BE2C (cell line): ENCODE measurements around the gene PARD6B.
A peak's percentile ranks its signal among the peaks of the same experiment; 100 is the strongest.

Source experiments
- DNase-seq: peaks from one replicate; pipeline ENCODE4 v3.0.0-alpha.2; 2020
- H3K27me3 ChIP-seq: fragments of 250-450 bp; sonication (Bioruptor Pico); 2 replicates; pipeline ENCODE4 v1.5.1; 2020; ENCODE audit warnings: mild to moderate bottlenecking
- H3K36me3 ChIP-seq: fragments of 250-450 bp; sonication (Bioruptor Pico); 2 replicates; pipeline ENCODE4 v1.5.1; 2020; ENCODE audit warnings: mild to moderate bottlenecking
- H3K4me1 ChIP-seq: fragments of 250-450 bp; sonication (Bioruptor Pico); 2 replicates; pipeline ENCODE4 v1.5.1; 2020
- H3K4me3 ChIP-seq: 2 replicates; pipeline ENCODE4 v1.5.1; 2011; ENCODE audit warnings: low read depth, low read length
- H3K9me3 ChIP-seq: fragments of 250-450 bp; sonication (Bioruptor Pico); 2 replicates; pipeline ENCODE4 v1.5.1; 2020
- TF ChIP-seq, protein P1 (sequence below): IDR thresholded peaks from 2 replicates; pipeline ENCODE4 v1.5.1; 2012; ENCODE audit warnings: mild to moderate bottlenecking, low read depth, low read length

PARD6B gene

DNA sequence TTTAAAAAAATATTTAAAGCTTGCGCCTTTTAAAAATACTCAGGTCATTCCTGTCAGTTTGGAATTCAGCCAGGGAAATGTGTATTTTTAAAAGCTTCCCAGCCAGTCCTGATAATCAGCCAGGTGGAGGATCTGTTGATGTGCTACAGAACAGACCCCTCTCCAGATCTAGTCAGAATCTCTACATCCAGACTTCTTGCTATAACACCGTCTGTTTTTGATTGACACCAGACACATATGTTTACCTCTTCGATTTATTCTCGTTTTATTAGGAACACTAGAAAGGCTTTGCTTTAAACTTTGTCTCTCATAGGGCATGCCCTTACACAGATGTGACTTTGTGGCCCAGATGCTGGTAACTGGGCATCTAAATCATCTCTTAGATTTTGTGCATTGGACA, 11.7 kb downstream of the PARD6B start:
- TF ChIP-seq, protein P1, sequence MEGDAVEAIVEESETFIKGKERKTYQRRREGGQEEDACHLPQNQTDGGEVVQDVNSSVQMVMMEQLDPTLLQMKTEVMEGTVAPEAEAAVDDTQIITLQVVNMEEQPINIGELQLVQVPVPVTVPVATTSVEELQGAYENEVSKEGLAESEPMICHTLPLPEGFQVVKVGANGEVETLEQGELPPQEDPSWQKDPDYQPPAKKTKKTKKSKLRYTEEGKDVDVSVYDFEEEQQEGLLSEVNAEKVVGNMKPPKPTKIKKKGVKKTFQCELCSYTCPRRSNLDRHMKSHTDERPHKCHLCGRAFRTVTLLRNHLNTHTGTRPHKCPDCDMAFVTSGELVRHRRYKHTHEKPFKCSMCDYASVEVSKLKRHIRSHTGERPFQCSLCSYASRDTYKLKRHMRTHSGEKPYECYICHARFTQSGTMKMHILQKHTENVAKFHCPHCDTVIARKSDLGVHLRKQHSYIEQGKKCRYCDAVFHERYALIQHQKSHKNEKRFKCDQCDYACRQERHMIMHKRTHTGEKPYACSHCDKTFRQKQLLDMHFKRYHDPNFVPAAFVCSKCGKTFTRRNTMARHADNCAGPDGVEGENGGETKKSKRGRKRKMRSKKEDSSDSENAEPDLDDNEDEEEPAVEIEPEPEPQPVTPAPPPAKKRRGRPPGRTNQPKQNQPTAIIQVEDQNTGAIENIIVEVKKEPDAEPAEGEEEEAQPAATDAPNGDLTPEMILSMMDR, result no peak
- no peaks in the 10 kb centered on the region for H3K9me3 ChIP-seq
- H3K36me3 ChIP-seq, result no peaks in the 10 kb centered on the region; the same call in 1 of the 2 replicates
- DNase-seq, result peak; percentile 47
- H3K4me1 ChIP-seq, result peaks cover 24% of the 10 kb centered on the region
- H3K4me3 ChIP-seq, result no peak overlapping the region
- H3K27me3 ChIP-seq, result no peaks in the 10 kb centered on the region

DNA sequence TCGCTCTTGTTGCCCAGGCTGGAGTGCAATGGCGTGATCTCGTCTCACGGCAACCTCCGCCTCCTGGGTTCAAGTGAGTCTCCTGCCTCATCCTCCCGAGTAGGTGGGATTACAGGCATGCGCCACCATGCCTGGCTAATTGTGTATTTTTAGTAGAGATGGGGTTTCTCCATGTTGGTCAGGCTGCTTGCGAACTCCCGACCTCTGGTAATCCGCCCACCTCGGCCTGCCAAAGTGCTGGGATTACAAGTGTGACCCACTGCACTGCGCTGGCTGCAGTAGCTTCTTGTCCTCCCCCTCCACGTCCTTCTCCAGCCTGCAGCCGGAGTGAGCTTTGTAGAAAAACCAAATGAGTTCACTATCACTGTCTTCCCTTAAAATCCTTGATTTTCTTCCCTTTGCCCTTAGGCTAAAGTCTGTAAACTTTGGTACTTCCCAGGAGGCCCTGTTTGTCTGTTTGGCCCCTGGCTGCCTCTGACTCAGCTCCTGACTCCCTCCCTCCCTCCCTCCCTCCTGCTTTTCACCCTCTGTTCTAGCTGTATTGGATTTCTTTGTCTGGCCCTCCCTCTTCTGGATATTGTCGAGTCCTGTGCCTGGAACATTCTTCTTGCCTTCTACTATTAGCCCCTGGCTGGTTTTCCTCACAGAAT, 12.9 kb downstream of the PARD6B start:
- no peaks in the 10 kb centered on the region; the same call in 1 of the 2 replicates for H3K36me3 ChIP-seq
- no peaks in the 10 kb centered on the region for H3K9me3 ChIP-seq
- TF ChIP-seq, protein P1, result peak; percentile 38; the same call in 1 of the 2 replicates
- H3K4me3 ChIP-seq, result no peak overlapping the region
- peaks cover 25% of the 10 kb centered on the region for H3K4me1 ChIP-seq
- H3K27me3 ChIP-seq, result no peaks in the 10 kb centered on the region
- DNase-seq, result peak; percentile 75

DNA sequence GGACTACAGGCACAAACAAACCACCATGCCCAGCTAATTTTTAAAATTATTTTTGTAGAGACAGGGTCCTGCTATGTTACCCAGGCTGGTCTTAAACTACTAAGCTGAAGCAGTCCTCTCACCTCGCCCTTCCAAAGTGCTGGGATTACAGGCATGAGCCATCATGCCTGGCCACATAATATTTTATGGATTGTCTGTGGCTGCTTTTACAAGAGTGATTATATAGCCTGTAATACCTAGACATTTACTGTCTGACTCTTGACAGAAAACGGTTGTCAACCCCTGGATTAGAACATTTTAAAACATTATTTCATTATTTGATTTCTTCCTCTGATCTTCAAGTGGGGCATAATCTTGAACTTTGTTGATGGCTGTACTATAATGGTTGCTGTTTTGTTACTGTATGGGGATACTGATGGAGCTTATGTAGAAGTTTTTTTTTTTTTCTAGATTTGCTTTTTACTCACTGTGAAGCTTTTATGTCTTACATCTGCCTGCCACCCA, 14.3 kb downstream of the PARD6B start:
- Histone ChIP-seq H3K36me3 (peaks cover 7% of the 10 kb centered on the region), H3K4me3 (no peak overlapping the region), H3K9me3 (no peaks in the 10 kb centered on the region), H3K27me3 (no peaks in the 10 kb centered on the region), H3K4me1 (peaks cover 25% of the 10 kb centered on the region)
- TF ChIP-seq, protein P1, result no peak
- no peak for DNase-seq

DNA sequence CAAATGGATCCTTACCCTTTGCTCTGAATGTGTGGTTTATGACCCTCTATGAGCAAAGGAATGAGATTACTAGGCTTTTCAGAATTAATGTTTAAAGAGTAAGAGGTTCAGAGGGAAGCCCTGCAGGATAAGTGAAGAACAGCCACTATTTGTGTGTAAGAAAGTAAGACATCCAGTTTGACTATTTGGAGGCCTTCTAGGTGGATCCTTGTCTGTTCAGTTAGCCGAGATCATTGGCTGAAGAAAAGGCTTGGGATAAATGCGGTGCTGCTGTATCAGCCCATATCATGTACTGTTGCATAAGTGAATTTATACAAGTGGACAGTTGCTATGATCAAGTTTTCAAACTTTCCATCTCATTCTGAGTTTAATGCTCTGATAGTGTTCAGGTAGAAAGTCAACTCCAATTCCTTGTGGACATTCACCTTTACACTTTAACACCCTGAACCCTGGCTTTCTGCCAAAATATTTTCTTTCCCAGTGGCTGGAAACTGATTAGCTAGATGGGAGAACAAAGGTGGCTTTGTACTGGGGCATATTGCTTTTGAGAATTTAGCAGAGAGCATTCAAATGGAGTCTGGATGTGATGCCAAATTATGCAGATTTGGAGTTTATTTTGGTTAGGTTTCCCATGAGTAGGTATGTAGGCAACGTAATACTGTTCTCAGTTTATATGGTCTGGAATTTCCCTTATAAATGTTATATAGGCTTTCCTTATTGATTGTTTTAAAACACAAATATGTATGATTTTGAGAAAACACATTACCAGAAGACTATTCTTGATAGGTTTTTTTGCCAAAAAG, 15.0 kb downstream of the PARD6B start:
- TF ChIP-seq, protein P1, result no peak
- peaks cover 25% of the 10 kb centered on the region for H3K4me1 ChIP-seq
- H3K9me3 ChIP-seq, result no peaks in the 10 kb centered on the region
- no peak for DNase-seq
- H3K4me3 ChIP-seq, result no peak overlapping the region
- peaks cover 7% of the 10 kb centered on the region for H3K36me3 ChIP-seq
- H3K27me3 ChIP-seq, result no peaks in the 10 kb centered on the region

DNA sequence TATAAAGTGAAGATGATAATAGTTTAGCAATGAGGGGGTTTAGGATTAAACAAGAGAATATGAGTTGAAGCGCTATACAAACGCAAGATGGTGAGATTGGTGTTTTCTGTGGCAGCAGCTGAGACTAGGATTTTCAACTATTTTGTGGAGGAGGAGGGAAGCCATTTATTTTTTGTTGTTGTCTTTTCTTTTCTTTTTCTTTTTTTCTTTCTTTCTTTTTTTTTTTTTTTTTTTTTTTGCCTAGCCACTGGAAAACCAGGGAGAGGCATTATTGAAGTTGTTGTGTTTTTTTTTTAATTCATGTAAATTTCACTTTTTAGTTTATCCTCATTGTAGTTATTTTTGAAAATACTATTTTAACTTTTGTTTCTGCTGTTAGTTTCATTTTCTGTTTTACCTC, 15.9 kb downstream of the PARD6B start:
- TF ChIP-seq, protein P1, result no peak
- no peak for DNase-seq
- Histone ChIP-seq H3K4me1 (peaks cover 25% of the 10 kb centered on the region), H3K27me3 (no peaks in the 10 kb centered on the region), H3K36me3 (peaks cover 7% of the 10 kb centered on the region), H3K9me3 (no peaks in the 10 kb centered on the region), H3K4me3 (no peak overlapping the region)
